Muscle layer of colon (tissue), 2 donors: ENCODE data around the gene POLD2.
A peak's percentile ranks its signal among the peaks of the same experiment; 100 is the strongest.

Experiments
- H3K27ac ChIP-seq: one replicate; pipeline ENCODE4 v1.7.0; 2013; ENCODE audit warnings: low read depth, mild to moderate bottlenecking, low read length, moderate library complexity
- H3K27me3 ChIP-seq, 2 donors: one replicate each; pipeline ENCODE4 v1.7.0; 2013; ENCODE audit warnings: low read length in 2 of 2, mild to moderate bottlenecking in 2 of 2; ENCODE audit not compliant: insufficient read depth in 2 of 2, control insufficient read depth in 1 of 2
- H3K36me3 ChIP-seq: one replicate; pipeline ENCODE4 v1.7.0; 2013; ENCODE audit warnings: mild to moderate bottlenecking, low read length; ENCODE audit not compliant: insufficient read depth
- H3K4me1 ChIP-seq: one replicate; pipeline ENCODE4 v1.7.0; 2013; ENCODE audit warnings: mild to moderate bottlenecking, low read length; ENCODE audit not compliant: insufficient read depth
- H3K4me3 ChIP-seq, 2 donors: one replicate each; pipeline ENCODE4 v1.7.0; 2013; ENCODE audit warnings: low read length in 2 of 2, low read depth in 1 of 2, mild to moderate bottlenecking in 1 of 2, moderate library complexity in 1 of 2
- H3K9ac ChIP-seq: one replicate; pipeline ENCODE4 v1.7.0; 2013; ENCODE audit warnings: low read length
- H3K9me3 ChIP-seq: one replicate; pipeline ENCODE4 v1.7.0; 2013; ENCODE audit warnings: mild to moderate bottlenecking, low read length
- donor health status: abdominal sarcoma.
- donor health status: Adenocarcinoma of cecum.

The POLD2 gene

DNA sequence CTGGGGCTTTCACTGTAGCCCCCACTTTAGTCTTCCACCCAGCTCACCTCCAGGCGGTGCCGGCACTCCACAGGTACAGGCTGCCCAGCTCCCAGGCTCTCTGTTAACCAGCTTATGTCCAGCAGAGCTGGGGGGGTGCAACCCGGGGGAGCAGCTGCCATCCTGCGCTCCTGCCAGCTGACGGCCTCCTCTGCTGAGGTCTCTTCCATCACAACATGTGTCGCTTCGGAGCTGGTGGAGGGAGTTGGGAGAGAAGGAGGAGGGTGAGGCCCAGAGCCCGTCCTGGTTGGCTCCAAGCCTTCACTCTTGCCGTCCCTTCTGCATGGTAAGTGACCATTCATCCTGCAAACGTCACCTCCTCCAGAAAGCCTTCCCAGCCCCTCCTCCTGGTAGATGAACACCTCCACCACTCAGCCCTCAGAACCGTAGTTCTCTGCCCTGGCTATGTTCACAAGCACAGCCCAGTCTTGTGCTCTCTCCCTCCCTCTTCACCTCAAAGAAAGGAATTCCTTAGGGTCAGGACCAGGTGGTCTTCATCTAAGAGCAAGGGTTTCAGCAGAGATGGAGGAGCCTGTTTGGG is 42.6 kb downstream of the POLD2 start:
- H3K36me3 ChIP-seq: peaks cover 44% of the 10 kb centered on the region
- H3K27ac ChIP-seq: no peak overlapping the region
- H3K4me1 ChIP-seq: peaks cover 16% of the 10 kb centered on the region
- H3K4me3 ChIP-seq: peak overlapping the region in 1 of 2 donors; percentile 73
- H3K9ac ChIP-seq: no peak overlapping the region
- no peaks in the 10 kb centered on the region for H3K27me3 ChIP-seq
- no peaks in the 10 kb centered on the region for H3K9me3 ChIP-seq

DNA sequence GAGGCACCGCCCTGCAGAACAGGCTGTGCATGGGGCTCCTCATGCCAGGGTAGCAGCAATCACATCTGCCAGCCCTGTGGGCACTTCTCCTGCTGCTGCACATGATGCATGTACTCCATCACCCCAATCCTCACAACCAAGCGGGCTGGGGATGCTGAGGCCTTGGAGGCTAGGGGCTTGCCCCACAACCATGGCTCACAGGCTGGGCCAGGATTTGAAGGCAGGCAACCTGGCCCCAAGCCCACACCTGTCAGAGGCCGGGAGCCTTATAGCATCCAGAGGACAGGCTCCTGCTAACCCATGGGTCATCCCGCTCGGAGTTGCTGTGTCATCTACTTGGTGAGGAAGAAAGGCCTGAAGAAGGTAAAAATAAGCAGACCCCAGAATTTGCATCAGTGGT is 43.2 kb downstream of the POLD2 start:
- Histone ChIP-seq H3K36me3 (peaks cover 46% of the 10 kb centered on the region), H3K4me1 (peaks cover 16% of the 10 kb centered on the region), H3K9me3 (no peaks in the 10 kb centered on the region), H3K9ac (no peak overlapping the region), H3K27ac (no peak overlapping the region), H3K4me3 (no peak overlapping the region), H3K27me3 (no peaks in the 10 kb centered on the region)

DNA sequence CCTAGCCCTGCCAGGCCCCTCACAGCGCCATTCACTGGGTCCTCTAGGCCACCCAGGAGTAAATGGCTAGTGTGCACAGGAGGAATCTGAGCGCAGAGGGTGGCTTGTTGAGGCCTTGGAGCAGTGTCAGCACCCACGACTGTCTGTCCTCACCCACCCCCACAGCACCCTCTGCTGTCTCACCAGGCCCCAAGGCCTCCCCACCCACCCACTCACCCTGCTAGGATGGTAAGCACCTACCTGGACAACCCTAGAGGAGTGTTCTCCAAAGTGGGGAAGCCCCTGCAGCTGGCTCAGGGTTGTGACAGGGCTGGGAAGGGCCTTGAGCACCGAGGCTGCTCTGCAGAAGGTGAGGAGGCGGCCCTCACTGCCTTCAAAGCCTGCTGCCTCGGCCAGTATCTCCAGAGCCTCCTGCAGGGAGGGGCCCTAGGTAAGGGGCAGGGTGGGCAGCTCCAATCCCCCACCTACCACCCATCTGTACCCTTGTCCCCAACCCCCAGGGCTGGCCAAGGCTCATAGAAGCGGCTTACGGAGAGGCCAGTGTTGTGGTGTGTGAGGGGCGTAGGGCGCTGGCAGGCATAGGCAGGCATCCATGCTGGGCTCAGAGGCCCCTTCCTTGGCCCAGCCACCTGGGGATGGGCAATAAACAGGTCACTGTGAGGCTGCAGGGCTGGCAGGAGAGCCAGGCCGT is 43.9 kb downstream of the POLD2 start:
- H3K27ac ChIP-seq: no peak overlapping the region
- H3K4me3 ChIP-seq: no peak overlapping the region
- no peaks in the 10 kb centered on the region for H3K27me3 ChIP-seq
- no peak overlapping the region for H3K9ac ChIP-seq
- H3K36me3 ChIP-seq: peaks cover 46% of the 10 kb centered on the region
- peaks cover 16% of the 10 kb centered on the region for H3K4me1 ChIP-seq
- H3K9me3 ChIP-seq: no peaks in the 10 kb centered on the region

DNA sequence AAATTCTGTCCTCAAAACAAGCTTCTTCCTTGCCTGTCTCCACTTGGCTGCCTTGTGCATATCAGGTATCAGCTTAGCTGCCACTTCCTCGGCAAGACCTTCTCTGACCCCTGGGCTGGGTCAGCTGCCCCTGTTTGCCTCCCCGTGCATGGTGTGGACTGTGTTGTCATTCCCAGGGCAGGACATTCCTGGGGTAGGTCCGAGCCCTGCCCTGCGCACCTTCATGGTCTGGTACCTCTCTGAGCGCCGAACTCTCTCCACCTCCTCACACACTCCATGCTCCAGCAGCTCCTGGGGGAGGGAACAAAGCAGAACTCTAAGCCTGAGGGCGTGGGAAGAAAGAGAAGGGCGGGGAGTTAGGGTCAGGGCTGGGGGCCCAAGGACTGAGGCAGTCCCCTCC is 44.8 kb downstream of the POLD2 start:
- Histone ChIP-seq H3K9ac (no peak overlapping the region), H3K36me3 (peaks cover 46% of the 10 kb centered on the region), H3K27me3 (no peaks in the 10 kb centered on the region), H3K4me1 (peaks cover 16% of the 10 kb centered on the region), H3K9me3 (no peaks in the 10 kb centered on the region), H3K4me3 (no peak overlapping the region), H3K27ac (no peak overlapping the region)

DNA sequence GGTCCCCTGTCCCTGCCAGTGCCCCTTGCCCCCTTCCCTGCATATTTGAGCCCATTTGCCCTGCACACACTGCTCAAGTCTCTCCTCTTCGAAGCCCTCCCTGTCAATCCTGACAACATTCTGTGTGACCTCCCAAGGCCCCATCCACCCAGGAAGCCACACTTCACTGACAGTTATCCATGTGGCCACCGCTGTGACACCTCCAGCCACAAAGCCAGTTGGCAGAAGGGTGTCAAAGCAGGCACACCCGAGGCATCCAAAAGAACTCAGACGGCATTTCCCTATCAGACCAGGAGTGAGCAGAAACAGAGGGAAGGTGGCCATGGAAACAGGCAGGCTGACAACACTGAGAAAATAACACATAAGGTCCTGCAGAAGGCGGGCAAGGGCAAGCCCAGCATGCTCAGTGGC is 45.7 kb downstream of the POLD2 start:
- no peaks in the 10 kb centered on the region for H3K27me3 ChIP-seq
- H3K9ac ChIP-seq: no peak overlapping the region
- H3K36me3 ChIP-seq: peaks cover 55% of the 10 kb centered on the region
- no peak overlapping the region for H3K27ac ChIP-seq
- H3K4me1 ChIP-seq: peaks cover 18% of the 10 kb centered on the region
- H3K9me3 ChIP-seq: no peaks in the 10 kb centered on the region
- no peak overlapping the region for H3K4me3 ChIP-seq

DNA sequence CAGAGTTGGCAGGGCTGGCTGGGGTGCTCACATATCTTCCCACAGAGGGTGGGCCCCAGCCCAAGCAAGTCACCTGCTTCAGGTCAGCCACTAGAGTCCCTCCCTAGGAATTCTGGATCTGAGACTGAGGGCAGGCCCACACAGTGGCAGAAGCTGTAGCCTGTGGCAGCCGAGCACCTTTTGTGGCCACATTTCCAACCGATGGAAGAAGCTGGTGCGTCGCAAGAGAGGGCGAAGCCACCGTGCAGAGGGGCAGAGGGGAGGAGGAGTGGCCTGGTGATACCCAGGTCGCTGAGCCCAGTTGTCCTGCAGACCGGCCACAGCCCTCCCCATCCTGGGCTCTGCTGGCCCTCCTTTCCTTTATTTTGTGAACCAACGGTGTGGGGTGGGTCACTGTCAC is 46.3 kb downstream of the POLD2 start:
- H3K4me3 ChIP-seq: no peak overlapping the region
- H3K9me3 ChIP-seq: no peaks in the 10 kb centered on the region
- peaks cover 25% of the 10 kb centered on the region for H3K4me1 ChIP-seq
- peaks cover 57% of the 10 kb centered on the region for H3K36me3 ChIP-seq
- no peak overlapping the region for H3K9ac ChIP-seq
- no peak overlapping the region for H3K27ac ChIP-seq
- H3K27me3 ChIP-seq: no peaks in the 10 kb centered on the region

DNA sequence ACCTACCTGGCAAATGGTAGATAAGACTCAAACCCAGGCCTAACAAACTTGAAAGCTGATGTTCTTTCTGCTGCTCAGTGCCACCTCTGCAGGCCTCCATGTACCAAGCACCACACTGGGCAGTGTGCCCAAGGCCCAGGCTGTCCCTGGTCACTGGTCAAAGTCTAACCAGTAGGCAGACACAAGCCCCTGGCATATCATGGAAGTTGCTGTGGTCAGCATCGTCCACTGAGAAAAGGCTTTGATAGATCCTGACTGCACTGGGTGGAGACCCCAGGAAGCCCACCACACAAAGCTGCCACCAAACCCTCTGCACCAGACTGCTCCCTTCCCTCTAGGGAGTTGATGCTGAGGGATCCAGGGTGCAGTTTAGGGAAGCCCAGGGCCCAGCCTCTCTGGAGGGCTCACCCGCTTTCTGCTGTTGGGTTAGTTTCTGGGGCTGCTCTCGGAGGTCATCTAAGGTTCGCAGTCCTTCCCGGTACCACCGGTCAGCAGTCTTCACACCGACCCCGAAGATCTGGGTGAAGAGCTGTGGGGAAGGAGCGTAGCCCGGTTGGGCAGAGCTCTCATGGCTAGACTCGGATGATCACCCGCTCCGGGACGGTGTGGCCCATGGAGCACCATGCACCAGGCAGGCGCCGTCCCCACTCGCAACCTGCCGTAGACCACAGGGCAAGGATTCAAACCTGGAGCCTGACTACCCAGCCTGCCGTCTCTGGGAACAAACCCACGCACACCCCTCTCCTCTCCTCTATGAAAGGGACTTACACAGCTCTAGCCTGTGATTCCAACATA is 47.0 kb downstream of the POLD2 start:
- Histone ChIP-seq H3K27ac (no peak overlapping the region), H3K4me1 (peaks cover 24% of the 10 kb centered on the region), H3K9me3 (no peaks in the 10 kb centered on the region), H3K36me3 (peaks cover 57% of the 10 kb centered on the region), H3K27me3 (no peaks in the 10 kb centered on the region), H3K4me3 (no peak overlapping the region), H3K9ac (no peak overlapping the region)

DNA sequence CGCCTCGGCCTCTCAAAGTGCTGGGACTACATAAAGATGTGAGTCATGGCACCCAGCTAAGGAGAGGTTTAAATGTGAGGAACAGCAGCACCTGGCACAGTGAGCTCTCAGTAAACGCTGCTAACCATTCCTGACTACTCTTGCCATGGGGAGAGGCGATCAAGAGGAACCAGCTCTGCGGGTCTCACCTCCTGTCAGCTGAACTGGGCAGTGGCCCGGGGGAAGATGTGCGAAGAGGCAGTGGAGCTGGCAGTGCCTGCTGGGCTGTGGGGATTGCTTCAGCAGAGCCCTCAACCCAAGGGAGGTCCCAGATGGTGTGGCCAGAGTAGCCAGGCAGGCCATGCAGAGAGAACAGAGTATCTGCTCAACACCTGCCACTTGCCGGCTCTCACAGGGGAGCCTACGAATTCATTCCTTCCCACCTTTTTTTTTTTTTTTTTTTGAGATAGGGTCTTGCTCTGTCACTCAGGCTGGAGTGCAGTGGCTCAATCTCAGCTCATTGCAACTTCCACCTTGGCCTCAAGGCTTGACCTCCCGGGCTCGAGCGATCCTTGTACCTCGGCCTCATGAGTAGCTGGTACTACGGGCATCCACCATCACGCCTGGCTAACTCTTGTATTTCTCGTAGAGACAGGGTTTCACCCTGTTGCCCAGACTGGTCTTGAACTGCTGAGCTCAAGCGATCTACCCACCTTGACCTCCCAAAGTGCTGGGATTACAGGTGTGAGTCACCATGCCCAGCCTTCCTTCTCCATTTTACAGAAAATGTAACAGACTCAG is 47.9 kb downstream of the POLD2 start:
- no peaks in the 10 kb centered on the region for H3K9me3 ChIP-seq
- H3K27ac ChIP-seq: no peak overlapping the region
- no peaks in the 10 kb centered on the region for H3K27me3 ChIP-seq
- H3K4me3 ChIP-seq: no peak overlapping the region
- H3K9ac ChIP-seq: no peak overlapping the region
- H3K36me3 ChIP-seq: peaks cover 52% of the 10 kb centered on the region
- H3K4me1 ChIP-seq: peaks cover 18% of the 10 kb centered on the region

DNA sequence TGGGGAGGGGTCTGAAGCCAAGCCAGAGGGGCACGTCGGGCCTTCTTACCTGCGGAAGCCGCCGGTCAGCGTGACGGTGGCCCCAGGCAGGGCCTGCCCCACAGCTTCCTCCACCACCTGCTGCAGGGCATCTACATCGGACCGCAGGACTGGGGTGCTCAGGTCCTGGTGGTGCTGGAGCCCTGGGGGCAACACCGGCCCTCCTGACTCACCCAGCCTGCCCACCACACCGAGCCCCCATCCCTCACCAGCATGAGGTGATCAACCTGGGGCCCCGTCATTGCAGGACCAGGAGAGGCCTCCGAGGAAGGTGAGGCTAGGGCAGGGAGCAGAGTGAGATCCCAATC is 49.0 kb downstream of the POLD2 start:
- H3K4me1 ChIP-seq: peaks cover 18% of the 10 kb centered on the region
- H3K9ac ChIP-seq: no peak overlapping the region
- no peak overlapping the region for H3K27ac ChIP-seq
- peaks cover 42% of the 10 kb centered on the region for H3K36me3 ChIP-seq
- no peaks in the 10 kb centered on the region for H3K27me3 ChIP-seq
- no peak overlapping the region for H3K4me3 ChIP-seq
- H3K9me3 ChIP-seq: no peaks in the 10 kb centered on the region

DNA sequence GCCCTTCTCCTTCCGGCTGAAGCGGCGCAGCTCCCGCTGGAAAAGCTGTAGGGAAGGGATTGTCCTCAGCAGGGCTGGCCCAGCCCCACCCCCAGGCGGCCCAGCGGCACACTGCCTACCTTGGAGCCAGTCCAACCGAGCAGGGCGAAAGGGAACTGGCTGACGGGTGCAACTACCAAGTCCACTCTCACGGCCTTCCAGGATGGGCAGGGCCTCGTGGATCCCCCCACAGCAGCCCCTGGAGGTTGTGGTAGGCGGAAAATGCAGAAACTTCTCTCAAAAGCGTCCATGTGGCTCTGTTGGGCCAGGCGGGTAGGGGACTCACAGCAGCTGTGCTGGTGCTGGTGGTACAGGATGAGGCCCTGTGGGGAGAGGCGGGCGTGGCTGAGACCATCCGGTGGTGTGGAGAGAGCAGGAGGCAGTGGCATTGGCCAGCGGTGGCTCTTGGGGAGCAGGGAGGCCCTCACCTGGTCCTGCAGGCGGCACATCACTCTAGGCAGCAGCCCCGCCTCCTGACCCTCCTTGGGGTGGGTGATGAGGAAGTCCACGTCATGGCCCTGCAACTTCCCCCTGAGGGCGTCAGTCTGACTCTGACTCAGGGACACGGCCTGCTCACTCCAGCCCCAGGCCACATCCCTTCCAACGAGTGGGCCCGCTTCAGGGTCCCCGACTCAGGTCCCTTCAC is 49.5 kb downstream of the POLD2 start:
- Histone ChIP-seq H3K4me1 (peaks cover 18% of the 10 kb centered on the region), H3K27ac (peak overlapping the region; percentile 32), H3K36me3 (peaks cover 37% of the 10 kb centered on the region), H3K4me3 (no peak overlapping the region), H3K27me3 (no peaks in the 10 kb centered on the region), H3K9me3 (no peaks in the 10 kb centered on the region), H3K9ac (no peak overlapping the region)
